GDM1 (cell line): ENCODE data around the gene CD2AP.
"Not testable (repeated sequence)": the region's sequence is repeated elsewhere in the genome, so short reads cannot be mapped to it uniquely, and the experiment has no call there.

Experiments used
- DNase-seq: peaks from one replicate; lab custom pipeline; 2025; lab: John Stamatoyannopoulos, UW

The CD2AP gene

GRCh38 chr6:47566602-47567001, 89.0 kb downstream of the CD2AP start:
- not testable (repeated sequence) for DNase-seq

GRCh38 chr6:47567586-47567985, 90.0 kb downstream of the CD2AP start:
- no peak for DNase-seq

- DNase-seq, result no peak
Observed at GRCh38 chr6:47571488-47571887, 93.9 kb downstream of the CD2AP start.

- no peak for DNase-seq
Observed at GRCh38 chr6:47573109-47573508, 95.5 kb downstream of the CD2AP start.

- no peak for DNase-seq
Observed at GRCh38 chr6:47574789-47575188, 97.2 kb downstream of the CD2AP start.

GRCh38 chr6:47579040-47579439, 101.5 kb downstream of the CD2AP start:
- DNase-seq, result no peak

- no peak for DNase-seq
Observed at GRCh38 chr6:47581591-47581990, 104.0 kb downstream of the CD2AP start.

GRCh38 chr6:47587493-47587892, 109.9 kb downstream of the CD2AP start:
- no peak for DNase-seq

- DNase-seq, result no peak
Observed at GRCh38 chr6:47592131-47592840, 114.7 kb downstream of the CD2AP start.

- no peak for DNase-seq
Observed at GRCh38 chr6:47593979-47594378, 116.4 kb downstream of the CD2AP start.

- DNase-seq, result no peak
Observed at GRCh38 chr6:47595785-47596184, 118.2 kb downstream of the CD2AP start.

- DNase-seq, result no peak
Observed at GRCh38 chr6:47598367-47598766, 120.8 kb downstream of the CD2AP start.

GRCh38 chr6:47599512-47599911, 121.9 kb downstream of the CD2AP start:
- DNase-seq, result no peak

GRCh38 chr6:47603227-47603626, 125.6 kb downstream of the CD2AP start:
- DNase-seq, result no peak

- DNase-seq, result no peak
Observed at GRCh38 chr6:47603995-47604394, 126.4 kb downstream of the CD2AP start.

- DNase-seq, result no peak
Observed at GRCh38 chr6:47621838-47622449, 144.4 kb downstream of the CD2AP start.

GRCh38 chr6:47626782-47627181, 149.2 kb downstream of the CD2AP start:
- no peak for DNase-seq

GRCh38 chr6:47628448-47629272, 151.1 kb downstream of the CD2AP start:
- DNase-seq, result no peak

GRCh38 chr6:47629954-47630353, 152.4 kb downstream of the CD2AP start:
- no peak for DNase-seq

GRCh38 chr6:47630587-47630986, 153.0 kb downstream of the CD2AP start:
- no peak for DNase-seq

- DNase-seq, result peak; percentile 12
Observed at GRCh38 chr6:47631269-47631772, 153.7 kb downstream of the CD2AP start.

- no peak for DNase-seq
Observed at GRCh38 chr6:47631797-47632196, 154.2 kb downstream of the CD2AP start.

GRCh38 chr6:47633141-47633540, 155.6 kb downstream of the CD2AP start:
- DNase-seq, result no peak
